NCI-H524 (cell line): ENCODE measurements around the gene TASOR2.

Experiments used
- DNase-seq, 2 experiments: peaks; one replicate each; lab custom pipeline; 2025; lab: John Stamatoyannopoulos, UW

The TASOR2 gene

DNA sequence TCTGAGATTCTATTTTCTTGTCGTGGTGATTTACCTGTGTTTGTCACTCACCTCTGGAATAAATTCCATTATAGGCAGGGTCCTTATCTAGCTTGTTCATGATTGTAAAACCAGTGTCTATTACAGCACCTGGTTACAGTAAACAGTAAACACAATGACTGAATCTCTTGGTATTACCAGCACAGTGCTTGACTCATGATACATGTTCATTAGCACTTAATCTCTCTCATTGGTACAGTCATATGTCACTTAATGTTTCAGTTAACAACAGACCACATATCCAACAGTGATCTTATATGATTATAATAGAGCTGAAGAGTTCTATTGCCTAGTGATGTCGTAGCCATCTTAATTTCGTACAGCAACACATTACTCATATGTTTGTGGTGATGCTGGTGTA lies 1.6 kb upstream of the TASOR2 start:
- no peak for DNase-seq

GRCh38 chr10:5684971-5685763 lies 529 bp downstream of the TASOR2 start:
- DNase-seq = peak in 1 of 2 experiments; percentile 37

- no peak for DNase-seq
Measured at GRCh38 chr10:5685764-5686240, 1.2 kb downstream of the TASOR2 start.

GRCh38 chr10:5688587-5688986 lies 3.9 kb downstream of the TASOR2 start:
- no peak for DNase-seq

DNA sequence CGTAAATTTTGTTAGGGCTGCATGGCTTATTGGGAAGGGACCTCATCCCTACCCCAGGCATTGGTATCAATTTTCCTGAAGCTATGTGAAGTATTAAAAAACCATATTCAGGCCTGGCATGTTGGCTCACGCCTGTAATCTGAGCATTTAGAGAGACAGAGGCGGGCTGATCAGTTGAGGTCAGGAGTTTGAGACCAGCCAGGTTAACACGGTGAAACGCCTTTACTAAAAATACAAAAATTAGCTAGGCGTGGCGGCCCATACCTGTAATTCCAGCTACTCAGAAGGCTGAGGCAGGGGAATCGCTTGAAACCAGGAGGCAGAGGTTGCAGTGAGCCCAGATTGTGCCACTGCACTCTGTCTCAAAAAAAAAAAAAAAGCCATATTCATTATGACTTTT lies 7.1 kb downstream of the TASOR2 start:
- DNase-seq = no peak

GRCh38 chr10:5692461-5693358 lies 8.1 kb downstream of the TASOR2 start:
- DNase-seq = no peak

GRCh38 chr10:5694573-5694972 lies 9.9 kb downstream of the TASOR2 start:
- DNase-seq = no peak

- DNase-seq = no peak
Measured at GRCh38 chr10:5697342-5697741, 12.7 kb downstream of the TASOR2 start.

DNA sequence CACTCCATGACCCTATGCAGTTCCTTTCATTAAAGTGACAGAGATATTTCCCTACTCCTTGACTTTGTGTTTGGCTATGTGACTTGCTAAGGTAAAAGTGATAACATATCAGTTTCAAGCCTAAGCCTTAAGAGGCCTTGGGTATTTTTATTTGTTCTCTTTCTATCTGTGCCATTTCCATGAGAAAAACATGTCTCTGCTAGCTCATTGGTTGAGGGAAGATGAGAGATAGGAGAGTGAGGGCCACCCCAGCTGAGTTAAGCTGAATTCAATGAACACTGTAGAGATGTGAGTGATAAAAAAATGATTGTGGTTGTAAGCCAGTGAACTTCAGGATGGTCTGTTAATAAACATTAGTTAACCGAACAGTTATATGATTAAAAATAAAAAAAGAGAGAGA lies 13.4 kb downstream of the TASOR2 start:
- DNase-seq = no peak

DNA sequence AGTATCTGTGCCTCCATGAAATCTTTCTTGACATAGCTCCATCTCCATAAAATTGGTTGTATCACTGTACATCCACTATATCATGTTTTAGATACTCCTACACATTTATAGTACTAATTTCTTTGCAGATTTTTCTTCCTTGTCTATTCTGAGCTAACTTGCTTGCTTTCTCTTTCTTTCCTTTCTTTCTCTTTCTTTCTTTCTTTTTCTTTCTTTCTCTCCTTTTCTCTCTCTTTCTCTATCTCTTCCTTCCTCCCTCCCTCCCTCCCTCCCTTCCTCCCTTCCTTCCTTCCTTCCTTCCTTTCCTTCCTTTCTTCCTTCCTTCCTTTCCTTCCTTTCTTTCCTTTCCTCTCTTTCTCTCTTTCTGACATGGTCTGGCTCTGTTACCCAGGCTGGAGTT lies 23.7 kb downstream of the TASOR2 start:
- no peak for DNase-seq

DNA sequence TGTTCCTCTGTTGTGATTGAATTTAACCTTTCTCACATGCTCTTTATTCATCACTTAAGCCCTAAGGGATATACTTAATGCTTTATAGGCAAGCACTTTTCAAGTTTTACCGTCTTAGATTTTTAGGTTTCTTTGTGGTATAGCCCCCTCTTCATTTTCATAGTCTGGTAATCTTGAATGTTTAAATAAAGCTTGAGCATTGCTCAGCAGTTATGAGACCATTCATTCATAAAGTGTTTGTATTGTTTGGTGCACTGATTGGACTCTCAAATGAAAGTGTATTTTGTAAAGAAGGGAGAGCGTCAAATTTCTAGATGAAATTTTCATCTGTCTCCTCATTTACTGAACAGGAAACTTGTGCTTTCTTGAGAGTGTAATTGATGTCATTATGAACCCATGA lies 25.2 kb downstream of the TASOR2 start:
- DNase-seq = no peak

DNA sequence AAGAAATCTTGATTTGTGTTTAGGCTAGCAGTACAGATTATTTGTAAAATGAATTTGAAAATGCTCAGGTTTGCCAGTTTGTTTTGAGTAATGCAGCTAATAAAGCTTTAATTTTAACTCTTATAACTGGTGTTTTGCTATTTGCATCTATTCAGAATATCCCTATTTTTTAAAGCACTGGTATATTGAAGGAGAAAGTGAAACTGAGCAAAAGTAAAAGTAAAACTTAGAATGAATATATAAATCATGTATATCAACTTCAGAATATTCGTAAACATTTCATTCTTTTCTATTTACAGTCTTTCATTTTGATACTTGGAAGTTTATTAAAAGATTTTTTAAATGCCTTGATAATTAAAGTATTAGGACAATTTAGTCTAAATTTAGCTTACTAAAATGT lies 26.2 kb downstream of the TASOR2 start:
- no peak for DNase-seq

- DNase-seq = no peak
Measured at GRCh38 chr10:5711642-5712041, 27.0 kb downstream of the TASOR2 start.

DNA sequence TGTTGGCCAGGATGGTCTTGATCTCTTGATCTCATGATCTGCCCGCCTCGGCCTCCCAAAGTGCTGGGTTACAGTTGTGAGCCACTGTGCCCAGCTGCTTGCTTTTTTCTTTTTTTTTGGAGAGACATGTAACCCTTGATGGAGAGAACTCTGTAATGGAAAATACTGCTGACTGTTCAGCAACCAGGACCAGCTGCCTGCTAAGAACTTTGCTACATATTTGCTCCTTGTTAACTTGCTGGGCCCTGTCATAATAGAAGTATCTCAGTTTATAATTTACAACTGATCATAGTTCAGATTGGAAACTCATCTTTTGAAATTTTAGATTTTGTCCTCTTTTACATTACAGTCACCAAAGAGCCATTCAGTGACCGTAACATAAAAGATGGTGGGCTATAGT lies 34.9 kb downstream of the TASOR2 start:
- no peak for DNase-seq

- no peak for DNase-seq
Measured at GRCh38 chr10:5720182-5720581, 35.5 kb downstream of the TASOR2 start.

- DNase-seq = no peak
Measured at GRCh38 chr10:5723692-5724091, 39.1 kb downstream of the TASOR2 start.

GRCh38 chr10:5730766-5731165 lies 46.1 kb downstream of the TASOR2 start:
- no peak for DNase-seq

GRCh38 chr10:5731559-5731958 lies 46.9 kb downstream of the TASOR2 start:
- DNase-seq = no peak

GRCh38 chr10:5732141-5732540 lies 47.5 kb downstream of the TASOR2 start:
- no peak for DNase-seq
